Fibroblast of the conjunctiva (primary cell): ENCODE results near the gene GREB1.

Experiments used
- DNase-seq: peaks from one replicate; pipeline ENCODE4 v3.0.0-alpha.2; 2010; ENCODE audit warnings: low read depth

Gene GREB1

DNA sequence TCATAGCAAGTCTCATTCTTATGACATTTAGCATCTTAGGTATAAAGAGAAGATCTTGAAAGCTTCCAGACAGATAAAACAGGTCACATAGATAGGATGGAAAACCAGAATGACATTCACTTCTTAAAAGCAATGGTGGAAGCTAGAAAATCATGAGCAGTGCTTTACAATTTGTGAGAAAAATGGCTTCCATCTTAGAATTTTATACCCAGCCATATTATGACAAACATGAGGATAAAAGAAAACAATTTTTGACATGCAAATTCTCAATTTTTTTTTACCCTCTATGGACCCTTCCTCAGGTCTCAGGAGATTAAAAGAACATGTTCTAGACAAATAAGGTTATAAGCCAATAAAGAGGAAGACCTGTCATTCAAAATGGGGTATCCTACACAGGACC, 129.0 kb downstream of the GREB1 start:
- no peak for DNase-seq

- DNase-seq, result no peak
Measured at GRCh38 chr2:11663427-11663826, 129.6 kb downstream of the GREB1 start.

- DNase-seq, result no peak
Measured at GRCh38 chr2:11665028-11665427, 131.2 kb downstream of the GREB1 start.

- no peak for DNase-seq
Measured at GRCh38 chr2:11665510-11666362, 131.9 kb downstream of the GREB1 start.

DNA sequence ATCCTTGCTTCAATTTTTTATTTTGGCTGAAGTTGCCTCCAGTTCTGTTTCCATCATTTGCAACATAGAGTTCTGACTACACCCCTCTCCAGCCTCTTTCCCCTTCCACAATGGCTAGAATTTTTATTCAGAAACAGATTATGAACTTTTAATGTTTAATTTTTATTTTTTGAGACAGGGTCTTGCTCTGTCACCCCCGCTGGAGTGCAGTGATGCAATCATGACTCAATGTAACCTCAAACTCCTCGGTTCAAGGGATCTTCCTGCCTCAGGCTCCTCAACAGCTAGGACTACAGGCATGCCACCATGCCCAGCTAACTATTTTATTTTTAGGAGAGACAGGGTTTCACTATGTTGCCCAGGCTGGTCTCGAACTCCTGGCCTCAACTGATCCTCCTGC, 133.3 kb downstream of the GREB1 start:
- DNase-seq, result no peak

DNA sequence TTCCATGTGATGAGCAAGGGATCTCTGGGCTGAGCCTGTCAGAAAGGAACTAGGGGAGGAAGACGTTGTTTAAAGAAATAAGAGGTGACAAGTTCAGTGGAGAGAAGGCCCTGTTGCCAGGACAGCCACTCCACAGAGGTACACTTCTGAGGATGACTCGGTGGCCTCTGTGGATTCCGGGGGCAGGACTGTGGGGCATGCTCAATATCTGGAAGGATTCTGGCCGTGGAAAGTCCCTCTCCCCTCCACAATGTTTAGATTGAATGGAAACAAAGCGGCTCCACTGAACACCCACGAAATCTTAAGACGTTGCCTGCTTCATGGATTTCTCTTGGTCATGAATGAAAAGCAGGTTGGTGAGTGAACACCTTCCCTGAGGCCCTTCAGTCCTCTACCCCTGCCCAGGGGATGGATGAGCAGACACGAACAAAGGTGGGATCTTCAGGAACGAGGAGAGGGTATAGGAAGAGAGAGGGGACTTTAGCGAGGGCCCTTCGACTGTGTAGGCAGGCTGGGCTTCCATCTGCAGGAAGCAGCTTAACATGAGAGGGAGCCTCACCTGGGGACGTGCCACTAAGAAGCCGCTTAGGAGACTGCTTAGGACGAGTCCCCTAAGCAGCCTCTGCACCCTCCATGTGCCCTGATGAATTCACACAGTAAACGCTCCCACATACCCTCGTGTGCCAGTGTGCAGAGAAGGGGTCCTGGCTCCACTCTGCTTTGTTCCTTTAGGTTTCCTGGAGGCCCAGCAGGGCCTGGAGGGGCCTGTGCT, 134.2 kb downstream of the GREB1 start:
- no peak for DNase-seq

- DNase-seq, result peak; percentile 9
Measured at GRCh38 chr2:11669454-11670291, 135.8 kb downstream of the GREB1 start, which contains the start of gene NTSR2. TSS of gene NTSR2 (minus strand) at chr2:11670195. CDS start at chr2:11670129, 66 bp downstream.

DNA sequence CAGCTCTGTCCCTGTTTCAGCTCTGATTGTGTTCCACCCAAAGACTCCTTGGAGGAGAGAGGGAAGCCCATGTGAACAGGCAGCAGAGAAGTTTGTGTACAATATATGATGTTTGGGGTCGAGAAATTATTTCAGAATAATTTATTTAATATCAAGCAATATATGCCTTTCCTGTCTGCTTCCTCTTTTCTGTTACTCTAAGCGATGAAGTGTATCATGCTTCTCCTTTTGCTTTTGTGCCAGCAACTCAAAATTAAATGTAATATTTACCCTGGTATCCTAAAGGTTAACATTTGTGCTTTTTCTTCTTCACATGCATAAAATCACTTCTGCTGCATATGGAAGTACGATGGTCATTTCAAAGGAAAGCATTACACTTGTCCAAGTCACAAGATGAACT, 138.6 kb downstream of the GREB1 start:
- no peak for DNase-seq

DNA sequence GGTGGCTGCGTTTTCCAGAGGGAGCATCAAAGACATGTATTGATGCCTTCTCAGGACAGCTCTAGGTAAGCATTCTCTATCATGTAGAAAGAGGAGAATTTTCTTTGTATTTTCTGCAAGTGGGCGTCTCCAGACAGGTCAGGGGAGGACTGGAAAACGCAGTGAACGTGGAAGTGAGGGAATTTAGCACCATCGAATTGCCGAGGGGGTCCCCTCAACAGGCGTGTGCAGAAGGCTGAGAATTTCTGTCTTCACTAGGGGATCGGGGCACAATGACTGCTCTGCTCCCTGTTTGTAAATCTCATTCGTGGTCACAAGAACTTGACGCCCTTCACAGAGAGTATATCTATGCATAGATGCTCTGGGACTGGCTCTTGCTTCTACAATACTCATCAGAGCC, 141.1 kb downstream of the GREB1 start:
- no peak for DNase-seq

DNA sequence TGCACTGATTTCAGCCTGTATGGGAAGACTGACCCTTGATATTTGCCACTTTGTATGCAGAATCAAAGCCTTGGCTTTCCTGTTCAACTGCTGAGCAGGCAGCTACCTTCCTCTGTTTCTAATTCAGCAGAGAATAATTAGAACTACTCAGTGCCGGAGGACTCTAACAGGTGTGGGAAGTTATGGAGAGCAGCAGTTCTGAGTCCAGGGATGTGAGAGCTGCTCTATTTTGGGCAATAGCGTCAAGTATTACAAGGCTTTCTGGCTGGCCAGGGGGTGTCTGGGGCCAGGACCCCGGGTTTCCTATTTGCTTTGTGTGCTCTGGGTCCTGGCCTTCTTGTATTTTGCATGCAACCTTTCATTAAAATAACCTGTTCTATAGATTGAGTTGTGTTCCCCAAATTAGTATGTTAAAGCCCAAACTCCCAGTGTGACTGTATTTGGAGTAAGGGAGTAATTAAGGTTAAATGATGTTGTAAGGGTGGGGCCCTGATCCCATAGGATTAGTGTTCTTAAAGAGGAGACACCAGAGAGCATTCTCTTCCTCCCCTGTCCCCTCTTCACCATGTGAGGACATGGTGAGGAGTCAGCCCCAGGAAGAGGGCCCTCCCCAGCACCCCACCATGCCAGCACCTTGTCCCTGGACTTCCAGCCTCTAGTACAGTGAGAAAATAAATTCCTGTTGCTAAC, 141.7 kb downstream of the GREB1 start:
- no peak for DNase-seq

DNA sequence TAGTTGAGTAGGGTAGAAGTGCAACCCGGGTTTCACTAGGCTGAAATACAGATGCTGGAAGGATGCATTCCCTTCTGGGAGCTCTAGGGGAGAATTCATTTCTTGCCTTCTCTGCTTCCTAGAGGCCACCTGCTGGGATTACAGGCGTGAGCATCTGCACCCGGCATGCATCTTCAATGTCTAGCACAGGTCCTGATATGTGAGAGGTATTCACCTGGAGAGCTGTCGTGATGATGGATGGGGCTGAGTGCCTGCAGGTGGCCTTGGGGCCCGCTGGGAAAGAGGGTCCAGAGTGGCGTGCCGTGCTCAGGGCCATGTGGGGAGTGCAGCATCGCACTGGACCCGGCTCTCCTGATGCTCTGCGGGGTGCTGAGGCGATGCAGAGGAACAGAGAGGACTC, 142.8 kb downstream of the GREB1 start:
- no peak for DNase-seq

- DNase-seq, result no peak
Measured at GRCh38 chr2:11677136-11678055, 143.6 kb downstream of the GREB1 start.

DNA sequence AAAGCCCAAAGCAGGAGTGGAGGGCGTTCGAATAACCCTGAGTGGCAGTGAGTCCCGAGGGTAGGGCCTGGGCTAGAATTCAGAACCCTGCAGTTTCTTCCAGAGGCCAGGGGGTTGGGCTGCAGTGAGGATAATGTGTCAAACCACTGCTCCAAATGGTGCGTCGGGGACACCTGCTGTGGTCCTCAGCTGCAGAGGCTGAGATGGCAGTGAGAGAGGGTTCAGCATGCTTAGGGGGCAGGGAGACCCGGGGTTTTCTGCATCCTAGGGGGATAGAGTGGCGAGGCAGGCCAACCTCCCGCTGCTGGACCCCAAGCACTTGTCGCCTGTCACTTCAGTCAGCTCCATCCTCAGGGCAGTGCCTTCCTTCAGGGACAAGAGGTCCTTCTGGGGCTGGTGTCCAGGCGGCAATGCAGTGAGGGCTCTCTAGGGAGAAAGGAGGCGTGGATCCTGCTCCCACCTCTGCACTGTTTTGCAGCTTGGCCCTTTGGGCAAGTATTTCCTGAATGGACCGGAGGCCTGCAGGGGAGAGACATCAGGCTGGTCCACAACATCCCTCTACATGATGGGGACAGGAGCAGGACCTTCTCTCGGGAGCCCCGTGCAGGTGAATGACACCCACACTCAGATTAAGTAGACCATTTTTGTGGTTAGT, 144.6 kb downstream of the GREB1 start:
- DNase-seq, result no peak

DNA sequence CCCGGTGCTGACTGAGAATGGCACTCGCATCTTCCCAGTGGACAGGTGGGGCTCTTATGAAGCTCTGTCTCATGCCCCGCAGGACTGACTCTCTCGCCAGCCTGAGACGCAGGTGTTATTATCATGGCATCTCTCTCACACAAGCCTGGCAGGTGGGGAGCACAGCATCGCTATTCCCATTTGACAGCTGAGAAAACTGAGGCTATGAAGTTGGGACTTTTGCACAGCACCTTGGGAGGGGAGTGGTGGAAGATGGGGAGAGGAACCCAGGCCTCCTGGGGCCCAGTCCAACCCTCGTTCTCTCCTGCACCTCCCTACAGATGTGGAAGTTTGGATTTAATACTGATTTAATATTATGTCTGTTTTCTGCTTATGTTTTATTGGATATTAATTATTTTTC, 145.2 kb downstream of the GREB1 start:
- DNase-seq, result no peak

DNA sequence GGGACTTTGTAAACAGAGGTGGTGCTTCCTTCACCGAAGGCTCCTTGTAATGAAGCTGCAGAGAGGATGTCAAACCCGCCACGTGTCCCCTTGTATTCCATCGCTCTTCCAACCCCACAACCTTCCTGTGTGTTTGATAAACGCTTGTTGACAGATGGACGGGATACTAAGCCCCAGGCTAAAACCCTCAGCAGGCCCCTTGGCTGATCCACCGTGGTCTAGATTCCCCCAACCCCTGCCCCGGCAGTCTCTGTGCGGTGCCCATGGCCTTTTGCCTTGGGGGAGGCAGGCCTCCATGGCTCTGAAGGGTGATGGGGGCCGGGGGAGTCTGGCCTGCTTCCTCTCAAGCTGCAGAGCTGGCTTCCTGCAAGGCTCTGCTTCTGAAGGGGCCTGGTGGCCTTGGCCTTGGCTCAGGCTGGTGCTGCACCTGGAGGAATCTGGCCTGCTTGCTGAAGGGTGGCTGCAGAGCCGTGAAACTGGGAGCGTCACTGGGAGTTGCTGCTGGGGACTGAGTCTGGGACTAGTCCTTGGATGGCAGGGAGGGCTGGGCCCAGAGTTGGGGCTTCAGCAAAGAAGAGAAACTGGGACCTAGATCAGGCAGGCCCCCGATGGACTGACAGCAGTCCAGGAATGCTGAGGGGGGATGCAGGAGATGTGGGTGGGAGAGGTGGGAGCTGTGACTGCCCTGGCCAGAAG, 145.8 kb downstream of the GREB1 start:
- DNase-seq, result no peak

DNA sequence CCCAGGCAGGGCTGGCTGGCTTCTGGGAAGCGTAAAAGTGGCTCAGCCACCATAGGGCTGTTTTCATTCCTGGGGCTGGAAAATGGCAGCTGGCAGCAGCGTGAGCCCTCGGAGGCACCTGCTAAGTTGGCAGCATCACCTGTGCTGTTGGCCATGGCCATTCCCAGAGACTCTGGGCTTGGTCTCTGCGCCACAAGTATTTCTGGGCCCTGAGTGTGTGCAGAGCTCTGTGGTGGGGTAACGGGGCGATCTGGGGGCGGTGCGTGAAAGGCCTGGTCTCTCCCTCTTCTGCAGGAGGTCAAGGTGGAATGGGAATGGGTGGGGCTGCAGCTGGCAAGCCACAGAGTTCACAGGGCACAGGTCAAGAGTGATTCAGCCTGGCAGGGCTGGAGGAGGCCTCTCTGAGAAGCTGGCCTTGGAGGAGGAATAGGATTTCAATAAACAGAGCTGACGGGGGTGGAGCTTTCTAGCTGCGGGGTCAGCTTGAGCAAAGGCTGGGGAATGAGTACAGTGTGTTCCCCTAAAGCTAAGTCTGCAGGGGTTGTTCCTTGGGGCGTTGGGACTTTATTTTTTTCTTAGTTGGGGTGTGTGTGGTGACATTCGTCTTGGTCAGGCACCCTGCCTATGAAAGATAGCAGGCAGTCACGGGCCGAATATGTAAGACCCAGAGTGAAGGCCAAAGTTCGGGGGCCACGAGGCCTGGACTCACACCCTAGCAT, 146.5 kb downstream of the GREB1 start:
- peak; percentile 30 for DNase-seq

DNA sequence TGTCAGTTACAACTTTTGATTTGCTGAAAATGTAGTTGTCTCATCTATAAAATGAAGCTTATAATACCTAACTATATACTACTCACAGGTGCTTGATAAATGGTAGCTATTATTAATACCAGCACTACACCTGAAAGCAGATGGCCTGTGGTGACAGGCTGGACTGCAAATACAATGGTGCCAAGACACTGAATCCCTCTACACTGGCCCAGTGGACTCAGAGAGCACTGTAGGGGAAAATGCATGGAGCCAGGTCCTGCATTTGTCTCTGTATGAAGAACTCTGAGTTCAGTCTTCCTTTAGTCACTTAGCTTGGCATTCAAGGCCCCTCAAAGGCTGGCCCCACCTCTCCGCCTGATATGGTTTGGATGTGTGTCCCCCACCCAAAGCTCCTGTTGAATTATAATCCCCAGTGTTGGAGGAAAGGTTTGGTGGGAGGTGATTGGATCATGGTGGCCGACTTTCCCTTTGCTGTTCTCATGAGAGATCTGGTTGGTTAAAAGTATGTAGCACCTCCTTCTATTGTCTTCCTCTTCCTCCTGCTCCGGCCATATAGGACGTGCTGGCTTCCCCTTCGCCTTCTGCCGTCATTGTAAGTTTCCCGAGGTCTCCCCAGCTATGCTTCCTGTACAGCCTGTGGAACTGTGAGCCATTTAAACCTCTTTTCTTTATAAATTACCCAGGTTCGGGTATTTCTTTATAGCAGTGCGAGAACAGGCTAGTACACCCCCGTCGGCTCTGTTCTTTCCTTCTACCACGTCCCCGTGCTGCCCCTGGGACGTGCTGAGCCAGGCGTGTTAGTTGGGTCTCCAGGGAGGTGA, 147.3 kb downstream of the GREB1 start:
- no peak for DNase-seq
